IPS DF 4.7 (cell line): ENCODE measurements around the gene TTC33.
"Not testable (repeated sequence)": the region's sequence is repeated elsewhere in the genome, so short reads cannot be mapped to it uniquely, and the experiment has no call there.

Source experiments
- DNase-seq: peaks from one replicate; pipeline ENCODE4 v3.0.0-alpha.2; 2013; ENCODE audit warnings: low spot score; ENCODE audit errors: extremely low read depth

Gene TTC33

DNA sequence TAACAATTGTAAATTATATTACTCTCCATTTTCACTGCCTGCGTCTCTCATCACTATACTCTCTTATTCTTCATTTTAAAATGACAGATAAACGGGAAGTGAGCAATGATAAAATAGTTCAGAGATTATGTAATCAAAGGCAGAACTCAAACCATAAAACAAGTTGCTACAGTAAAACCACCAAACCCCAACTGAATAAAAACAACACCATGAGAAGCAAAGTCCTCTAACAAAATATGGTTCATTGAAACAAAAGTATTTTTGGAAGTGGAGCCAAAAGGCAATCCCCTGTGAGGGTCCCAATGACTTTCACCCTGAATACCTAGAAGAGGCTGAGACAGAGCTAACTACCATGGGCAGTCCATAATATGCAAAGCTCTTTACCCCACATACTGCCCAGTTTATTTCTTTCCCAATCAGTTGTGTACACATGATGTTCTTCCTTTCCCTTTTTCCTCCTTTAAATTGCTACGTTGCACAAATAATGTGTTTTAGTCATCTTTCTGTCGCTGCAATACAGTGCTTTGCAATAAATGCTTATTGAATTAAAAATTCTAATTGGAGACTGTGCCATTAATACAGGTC is 140.1 kb downstream of the TTC33 start:
- no peak for DNase-seq

DNA sequence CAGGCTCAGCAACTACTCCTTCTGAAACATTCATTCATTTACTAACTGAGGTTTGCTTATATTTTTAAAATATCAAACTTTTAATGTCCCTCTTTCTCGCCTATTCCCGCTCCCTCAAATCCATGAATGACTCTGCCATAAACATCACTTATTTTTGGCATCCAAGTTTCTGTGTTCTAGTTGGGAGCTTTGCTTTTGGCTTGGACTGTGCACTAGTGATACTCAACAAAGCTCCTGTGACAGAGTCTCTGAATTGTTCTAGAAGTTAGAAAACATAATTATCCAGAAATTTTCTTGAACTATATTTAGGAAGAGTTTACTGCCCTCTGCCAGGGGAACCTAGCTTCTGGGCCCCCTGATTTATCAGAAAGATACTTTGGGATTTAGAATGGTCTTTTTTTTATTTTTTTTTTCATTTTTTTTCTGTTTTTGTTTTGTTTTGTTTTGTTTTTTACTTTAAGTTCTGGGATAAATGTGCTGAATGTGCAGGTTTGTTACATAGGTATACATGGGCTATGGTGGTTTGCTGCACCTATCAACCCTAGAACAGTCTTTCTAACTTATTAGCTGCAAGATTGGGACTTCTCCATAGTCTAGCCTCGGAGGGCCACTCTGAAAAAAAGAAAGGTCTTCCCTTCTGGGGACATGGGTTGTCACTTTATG is 140.7 kb downstream of the TTC33 start:
- DNase-seq = no peak

DNA sequence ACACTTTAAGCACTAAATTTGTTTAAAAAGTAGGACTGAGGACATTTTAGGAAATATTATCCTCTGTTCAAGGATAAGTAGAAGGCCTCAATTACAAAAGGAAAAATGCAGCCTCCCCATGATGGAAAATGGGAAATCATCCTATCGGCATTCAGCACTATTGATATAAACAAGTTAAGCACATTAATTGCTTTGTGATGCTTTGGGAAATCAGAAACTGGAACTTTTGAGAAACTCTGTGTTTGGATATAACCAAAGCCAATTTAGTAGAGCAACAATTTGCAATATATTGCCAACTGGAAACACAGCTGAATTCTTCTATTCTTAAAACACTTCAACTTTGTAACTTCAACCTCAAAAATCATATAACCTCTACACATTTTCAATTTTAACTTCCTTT is 141.3 kb downstream of the TTC33 start:
- no peak for DNase-seq

DNA sequence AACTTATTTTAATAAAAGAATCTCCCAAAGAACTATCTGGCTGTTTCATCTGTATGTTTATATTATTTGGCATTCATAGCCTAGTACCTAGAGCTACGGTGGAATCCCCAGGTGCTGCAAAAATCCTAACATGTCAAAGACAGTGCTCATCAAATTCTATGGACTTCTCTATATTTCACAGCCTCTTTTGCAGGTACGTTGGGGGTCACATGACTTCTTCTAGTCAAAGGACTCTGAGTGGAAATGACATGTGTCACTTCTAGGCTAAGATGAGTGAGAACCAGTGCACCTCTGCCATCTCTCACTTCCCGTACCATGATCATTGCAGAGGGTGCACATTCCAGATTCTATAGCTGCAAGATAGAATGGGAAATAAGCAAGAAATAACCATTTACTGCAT is 148.6 kb downstream of the TTC33 start:
- DNase-seq = no peak

DNA sequence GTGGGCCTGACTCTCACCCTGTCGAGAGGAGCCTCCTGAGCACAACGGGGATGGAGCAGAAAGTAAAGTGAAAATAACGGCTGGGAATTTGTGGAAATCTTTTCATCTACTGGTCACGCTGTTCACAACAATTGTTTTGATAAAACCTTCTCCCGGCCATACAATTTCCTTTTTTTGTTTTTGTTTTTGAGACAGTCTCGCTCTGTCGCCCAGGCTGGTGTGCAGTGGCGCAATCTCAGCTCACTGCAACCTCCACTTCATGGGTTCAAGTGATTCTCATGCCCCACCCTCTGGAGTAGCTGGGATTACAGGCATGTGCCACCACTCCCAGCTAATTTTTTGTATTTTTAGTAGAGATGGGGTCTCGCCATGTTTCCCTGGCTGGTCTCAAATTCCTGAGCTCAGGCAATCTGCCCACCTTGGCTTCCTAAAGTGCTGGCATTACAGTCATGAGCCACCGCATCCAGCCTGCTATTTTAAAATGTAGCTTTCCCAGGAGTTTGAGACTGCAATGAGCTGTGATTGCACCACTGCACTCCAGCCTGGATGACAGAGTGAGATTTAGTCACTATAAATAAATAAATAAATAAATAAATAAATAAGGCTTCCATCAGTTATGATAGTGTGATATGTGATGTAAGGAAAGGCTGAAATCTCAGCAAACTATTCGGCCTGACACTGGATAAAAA is 149.5 kb downstream of the TTC33 start:
- no peak for DNase-seq

DNA sequence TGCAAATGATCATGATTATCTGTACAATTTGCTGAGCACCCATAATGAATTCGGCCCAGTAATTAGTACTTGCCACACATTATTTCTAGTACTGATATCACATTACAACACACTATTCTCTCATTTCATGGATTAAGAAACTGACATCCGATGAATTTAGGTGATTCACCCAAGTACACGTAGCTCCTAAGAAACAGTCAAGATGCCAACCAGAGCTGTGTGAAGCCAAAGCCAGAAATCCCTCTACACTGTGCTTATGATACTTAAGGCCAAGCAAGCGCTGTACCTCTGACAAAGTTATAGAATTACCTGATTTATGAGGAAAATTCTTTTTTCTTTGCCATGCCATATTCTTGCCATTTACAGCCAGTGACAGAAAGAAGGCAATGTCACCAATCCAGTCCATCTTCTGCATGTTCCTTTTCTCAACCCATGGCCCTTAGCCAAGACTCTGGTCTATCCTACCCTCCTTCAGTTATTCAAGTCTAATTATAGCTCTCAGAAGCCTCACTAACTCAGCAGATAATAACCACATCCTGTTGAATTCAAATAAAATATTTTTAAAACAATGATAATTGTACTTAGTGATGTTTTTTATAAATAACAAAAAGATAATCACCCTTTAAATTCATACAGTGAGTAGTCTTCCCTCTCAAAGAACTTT is 150.3 kb downstream of the TTC33 start:
- DNase-seq = no peak

DNA sequence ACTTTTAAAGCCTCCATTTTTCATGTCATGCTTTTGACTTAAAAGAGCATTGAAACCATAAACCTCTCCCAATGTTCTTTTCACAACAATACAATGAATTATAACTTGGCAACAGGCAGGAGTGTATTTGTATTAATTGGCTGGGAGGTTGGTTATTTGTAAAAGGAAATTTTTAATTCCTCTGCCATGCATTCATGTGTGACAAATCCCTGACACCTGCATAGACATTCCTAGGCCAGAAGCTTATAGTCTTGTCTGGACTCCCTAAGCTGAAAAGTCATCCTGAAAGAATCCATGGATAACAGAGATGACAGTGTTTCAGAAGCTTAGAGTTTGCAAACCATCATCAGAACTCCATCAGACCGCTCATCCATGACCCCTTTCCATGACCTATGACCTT is 152.4 kb downstream of the TTC33 start:
- no peak for DNase-seq

DNA sequence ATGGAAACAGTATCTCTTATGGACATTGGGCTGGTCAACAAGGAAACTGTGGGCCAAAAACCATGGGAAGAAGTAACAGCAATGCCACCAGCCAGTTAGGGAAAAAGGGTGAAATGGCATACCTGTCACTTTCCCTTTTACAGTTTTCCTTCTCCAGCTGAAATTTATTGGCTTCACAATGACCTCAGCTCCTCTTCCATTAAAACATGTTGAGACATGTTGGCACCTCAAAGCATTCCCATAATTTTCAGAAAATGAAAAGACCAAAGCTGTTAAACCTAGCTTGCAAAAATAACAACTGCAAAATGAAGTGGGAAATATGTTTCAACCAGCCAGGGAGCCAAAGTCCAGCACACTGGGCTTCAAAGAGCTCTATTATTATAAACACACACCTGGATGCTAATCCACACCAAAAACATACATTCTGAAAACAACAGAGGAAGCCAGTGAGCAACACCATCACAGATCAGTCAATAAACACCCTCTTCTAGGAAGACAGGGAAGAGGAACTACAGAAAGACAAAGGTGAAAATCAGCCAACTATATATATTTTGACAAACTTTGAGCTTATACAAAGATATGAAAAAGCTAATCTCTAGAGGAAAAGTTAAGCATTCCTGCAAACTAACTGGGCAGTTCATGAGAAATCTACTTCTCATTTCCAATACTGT is 154.4 kb downstream of the TTC33 start:
- no peak for DNase-seq

DNA sequence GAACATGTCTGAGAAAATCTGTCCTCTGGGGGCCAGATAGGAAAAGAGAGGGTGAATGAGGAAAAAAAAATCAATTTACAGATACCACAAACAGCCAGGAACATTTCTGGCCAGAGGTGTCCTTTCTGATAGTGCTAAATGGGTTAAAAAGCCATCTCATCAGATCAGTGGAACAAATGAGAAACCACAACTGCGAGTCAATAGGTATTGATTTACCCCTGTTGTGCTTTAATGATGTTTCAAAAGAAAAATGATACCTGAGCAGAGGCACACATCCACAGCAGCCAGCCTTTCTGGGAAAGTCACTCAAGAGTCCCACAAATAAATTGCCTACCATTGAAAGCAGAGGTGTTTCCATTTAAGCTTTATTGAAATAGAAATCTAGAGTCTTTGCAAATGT is 155.4 kb downstream of the TTC33 start:
- DNase-seq = no peak

DNA sequence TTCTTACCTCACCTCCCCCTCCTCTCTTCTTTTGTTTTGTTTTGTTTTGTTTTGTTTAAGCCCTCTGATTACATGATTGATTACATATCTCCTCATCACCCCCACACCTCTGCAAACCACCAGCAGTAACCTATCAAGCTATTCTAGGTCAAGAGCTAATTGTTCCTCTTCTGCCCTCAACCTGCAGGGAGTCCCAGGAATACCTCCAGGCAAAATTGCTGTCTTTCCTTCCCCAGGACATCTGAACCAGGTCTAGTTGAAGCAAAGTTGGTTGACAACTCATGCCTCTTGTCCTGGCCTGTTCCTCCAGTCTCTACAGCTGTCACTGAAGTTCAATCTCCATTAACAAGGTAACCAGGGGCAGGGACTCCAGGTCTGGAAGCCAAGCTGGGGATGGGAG is 156.1 kb downstream of the TTC33 start:
- no peak for DNase-seq

DNA sequence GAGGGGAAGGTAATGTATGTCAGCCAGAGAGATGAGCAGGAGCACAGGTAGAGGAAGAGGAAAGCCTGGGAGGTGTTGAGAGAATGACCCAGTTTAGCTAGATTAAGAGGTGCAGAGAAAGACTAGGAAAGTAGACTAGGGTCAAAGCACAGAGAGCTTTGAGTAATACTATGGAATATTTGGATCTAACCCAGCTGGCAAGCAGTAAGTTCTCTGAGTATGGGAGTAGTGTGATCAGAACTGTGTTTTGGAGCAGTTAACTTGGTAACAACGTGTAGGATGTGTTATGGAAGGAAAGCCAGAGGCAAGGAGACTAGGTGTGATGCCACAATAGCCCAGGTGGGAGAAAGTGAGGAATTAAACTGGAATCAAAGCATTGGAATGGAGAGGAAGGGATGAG is 160.9 kb downstream of the TTC33 start:
- DNase-seq = no peak

DNA sequence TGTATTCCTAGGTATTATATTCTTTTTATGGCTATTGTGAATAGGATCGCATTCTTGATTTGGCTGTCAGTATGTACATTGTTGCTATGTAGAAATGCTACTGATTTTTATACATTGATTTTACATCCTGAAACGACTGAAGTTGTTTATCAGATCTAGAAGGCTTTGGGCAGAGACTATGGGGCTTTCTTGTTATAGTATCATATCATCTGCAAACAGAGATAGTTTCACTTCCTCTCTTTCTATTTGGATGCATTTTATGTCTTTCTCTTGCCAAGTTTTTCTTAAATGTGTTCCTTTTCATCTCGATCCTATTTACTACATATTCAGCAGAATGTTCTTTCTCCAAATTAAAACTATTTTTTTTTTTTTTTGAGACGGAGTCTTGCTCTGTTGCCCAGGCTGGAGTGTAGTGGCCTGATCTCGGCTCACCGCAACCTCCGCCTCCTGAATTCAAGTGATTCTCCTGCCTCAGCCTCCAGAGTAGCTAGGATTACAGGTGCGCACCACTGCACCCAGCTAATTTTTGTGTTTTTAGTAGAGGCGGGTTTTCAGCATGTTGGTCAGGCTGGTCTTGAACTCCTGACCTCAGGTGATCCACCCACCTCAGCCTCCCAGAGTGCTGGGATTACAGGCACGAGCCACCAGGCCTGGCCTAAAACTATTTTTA is 163.9 kb downstream of the TTC33 start:
- not testable (repeated sequence) for DNase-seq

DNA sequence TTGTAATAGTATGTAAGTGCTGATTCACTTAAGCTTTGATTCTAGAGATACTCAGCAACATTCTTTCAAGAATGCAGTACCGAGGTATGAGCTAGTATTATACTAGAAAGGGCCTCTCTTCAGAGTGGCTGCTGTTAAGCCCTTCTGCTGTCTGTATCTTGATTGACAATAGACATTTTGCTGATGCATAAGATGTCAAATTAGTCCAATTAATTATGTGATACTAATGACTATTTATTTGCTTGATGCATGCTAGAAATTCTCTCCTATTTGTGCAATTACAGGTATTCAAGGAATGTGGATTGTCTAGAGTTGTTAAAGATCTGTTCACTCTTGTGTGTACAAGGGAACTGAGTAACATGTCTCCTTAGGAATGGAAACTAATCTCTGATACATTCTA is 168.4 kb downstream of the TTC33 start:
- no peak for DNase-seq

DNA sequence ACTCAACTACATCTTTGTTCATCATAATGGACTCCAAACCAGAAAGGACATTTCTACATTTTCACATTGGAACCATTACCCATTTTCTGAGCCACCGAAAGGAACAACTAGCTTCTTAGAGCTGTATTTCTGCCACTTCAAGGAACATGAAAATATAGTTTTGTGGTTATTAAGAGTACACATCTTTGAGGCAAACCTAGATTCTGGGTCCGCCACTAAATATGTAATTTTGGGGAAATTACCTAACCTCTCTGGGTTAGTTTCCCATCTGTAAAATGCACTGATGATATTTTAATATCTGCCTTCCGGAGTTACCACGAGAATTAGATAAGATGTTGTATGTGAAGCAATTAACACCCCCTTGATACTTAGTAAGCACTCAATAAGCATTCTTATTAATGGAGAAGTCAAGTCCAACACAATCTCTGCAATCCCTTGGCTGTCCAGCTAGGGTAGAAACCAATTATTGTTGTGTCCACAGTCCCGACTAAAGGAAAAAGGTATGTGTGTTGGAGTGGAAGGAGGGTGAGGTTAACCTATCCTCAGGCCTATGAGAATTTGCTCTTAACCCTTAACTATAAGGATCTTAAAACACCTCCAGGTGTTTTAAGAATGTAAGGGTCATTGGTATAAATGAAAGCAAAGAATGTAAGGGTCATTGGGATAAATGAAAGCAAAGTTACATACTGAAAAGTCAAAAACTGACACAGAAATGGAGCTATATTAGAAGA is 170.1 kb downstream of the TTC33 start:
- DNase-seq = no peak

DNA sequence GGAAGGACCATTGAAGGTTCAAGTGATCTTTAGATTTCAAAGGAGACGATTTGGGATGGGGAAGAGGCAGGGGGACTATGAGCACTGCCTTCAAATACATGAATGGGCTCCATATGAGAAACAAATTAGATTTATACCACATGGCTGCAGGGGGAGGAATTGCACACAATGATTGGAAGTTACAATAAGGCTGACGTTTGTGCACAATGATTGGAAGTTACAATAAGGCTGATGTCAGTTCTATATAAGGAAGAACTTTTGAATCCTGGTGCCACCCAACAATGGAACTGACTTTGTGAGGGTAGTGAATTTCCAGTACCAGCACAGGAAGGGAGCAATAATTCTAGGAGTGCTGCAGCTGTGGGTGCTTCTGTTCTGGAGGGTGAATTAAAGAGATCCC is 171.7 kb downstream of the TTC33 start:
- DNase-seq = no peak

DNA sequence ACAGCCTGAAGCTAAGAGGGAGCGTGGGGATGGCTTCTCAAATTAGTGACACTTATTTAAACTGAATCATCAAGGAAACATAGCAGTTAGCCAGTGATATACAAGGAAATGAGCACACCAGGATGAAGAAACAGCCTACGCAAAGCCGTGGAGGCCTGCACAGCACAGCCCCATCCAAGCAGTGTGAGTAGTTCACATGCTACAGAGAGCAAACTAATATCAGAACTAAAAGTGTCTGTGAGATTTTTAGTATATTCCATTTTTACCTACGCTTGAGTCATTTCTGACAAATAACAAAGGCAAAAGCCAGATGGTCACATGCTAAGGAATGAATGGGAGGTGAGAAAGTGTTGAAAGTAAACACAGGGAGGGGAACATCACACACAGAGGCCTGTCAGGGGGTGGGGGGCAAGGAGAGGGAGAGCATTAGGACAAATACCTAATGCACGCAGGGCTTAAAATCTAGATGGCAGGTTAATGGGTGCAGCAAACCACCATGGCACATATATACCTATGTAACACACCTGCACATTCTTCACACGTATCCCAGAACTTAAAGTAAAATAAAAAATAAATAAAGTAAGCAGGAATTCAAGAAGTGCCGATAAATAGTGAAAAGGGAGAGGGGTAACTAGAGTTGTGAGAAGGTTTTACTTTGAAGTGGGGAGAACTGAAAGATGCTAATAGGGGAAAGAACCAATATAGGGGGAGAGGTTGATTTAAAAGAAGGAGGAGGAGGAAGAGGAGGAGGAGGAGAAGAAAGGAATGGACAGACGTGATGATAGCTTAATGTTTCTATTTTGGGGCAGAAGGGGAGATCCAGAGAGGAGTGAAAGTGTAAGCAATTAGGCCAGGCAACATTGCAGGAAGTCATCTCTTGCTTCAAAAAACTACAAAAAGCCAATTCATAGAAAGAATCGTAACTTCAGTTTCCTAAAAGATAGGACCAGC is 177.0 kb downstream of the TTC33 start:
- DNase-seq = no peak

DNA sequence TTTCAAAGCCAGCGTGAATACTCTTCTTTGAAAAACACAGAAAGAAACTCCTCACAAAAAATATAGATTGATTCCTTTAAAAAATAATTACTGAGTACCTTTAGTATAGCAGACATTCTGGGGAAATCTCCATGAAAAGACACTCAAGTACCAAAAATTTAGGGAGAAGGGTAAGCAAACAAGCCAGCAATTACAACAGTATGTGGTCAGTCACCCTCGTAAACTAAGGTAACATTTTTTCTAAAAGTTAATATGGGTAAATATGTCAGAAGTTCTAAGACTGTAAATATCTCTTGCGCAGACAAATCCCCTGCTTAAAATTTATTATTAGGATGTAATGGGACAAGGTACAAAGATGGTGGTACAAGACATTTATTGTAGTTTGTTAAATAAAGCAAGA is 178.0 kb downstream of the TTC33 start:
- no peak for DNase-seq

DNA sequence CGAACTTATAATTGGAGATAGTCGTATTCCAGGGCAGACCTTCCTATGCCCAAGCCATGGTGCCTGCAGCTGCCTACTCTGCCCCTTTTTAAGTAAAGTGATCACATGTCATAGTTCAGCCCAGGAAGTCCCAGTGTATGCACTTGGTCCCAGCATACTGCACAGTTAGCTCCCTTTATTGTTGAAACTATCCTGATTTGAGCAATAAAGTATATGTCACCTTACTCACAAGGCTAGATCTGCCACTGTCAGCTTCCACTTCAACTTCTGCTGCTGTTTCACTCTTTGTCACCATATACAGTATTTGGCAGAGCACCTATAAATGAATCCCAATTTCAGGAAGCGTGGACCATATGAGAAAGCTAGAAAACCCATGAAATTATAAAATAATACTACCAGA is 179.8 kb downstream of the TTC33 start:
- DNase-seq = no peak

DNA sequence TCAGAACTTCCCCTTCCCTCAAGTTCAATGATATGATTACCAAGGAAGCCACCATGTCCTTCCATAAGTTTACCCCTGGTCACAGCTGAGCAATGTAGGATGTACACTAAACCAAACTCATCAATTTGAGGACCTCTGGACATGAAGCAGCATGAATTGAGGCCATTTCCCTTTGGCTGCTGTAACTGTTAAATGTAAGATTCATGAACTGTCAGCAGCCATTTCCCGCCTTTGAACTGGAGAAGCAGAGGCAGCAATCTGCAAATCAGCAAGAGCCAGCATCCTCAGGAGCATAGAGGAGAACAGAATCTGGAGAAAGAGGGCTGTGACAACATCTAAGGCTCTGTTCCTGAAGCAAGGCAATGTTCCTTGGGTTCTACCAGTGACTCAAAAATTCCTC is 180.3 kb downstream of the TTC33 start:
- no peak for DNase-seq

DNA sequence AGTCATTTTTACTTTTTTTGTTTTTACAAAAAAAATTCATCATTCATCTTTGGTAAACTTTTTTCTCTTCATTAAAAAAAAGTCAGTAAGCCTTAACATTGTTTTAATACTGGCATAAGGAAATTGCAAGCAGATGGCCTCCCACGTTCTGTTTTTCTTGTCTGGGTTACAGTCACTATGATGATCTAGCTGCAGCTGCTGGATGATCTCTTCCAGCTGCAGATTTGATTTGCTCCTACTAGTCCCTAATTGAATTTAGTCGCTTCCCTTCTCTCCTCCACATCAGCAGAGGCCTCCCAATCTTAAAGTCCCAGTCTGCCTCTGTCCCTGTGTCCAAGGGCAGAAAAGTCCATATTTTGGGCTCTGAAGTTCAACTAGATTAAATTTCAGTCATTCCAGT is 182.8 kb downstream of the TTC33 start:
- DNase-seq = no peak
